Transverse colon (tissue), 1 donor: Measurements from ENCODE around the gene ARL1.

ENCODE experiments used
- EP300 ChIP-seq: sonication (generic); formaldehyde crosslinking; IDR thresholded peaks from one replicate; pipeline ENCODE4 v1.6.1; 2017; ENCODE audit warnings: antibody characterized with exemption, low read depth
- POLR2A ChIP-seq: fragments of 450-650 bp; IDR thresholded peaks from one replicate; pipeline ENCODE4 v1.6.1; 2016; ENCODE audit warnings: antibody characterized with exemption, mild to moderate bottlenecking, moderate library complexity

GRCh38 chr12:101356794-101357193, 50.8 kb downstream of the ARL1 start:
- no peak for TF ChIP-seq POLR2A
- no peak for TF ChIP-seq EP300
